Measurements from ENCODE around the gene ATP10A. TPM values are rescaled to one million over a fixed set of nuclear protein-coding genes. Genes with fewer than 3 reads are reported as not detected.

ATP10A gene
- total and polyA plus RNA-seq, 7 donors: 0.08 to 0.60 (median 0.36) TPM

GRCh38 chr15:25770031-25770430 is 93.1 kb downstream of the ATP10A start:
- H3K27me3 ChIP-seq (ENCODE audit: insufficient read depth in 3 of 3, low read length in 2 of 3): no peaks in the 10 kb centered on the region
- TF ChIP-seq CTCF (IDR thresholded peaks at IDR 0.05): no peak
- no peak for DNase-seq
- no peak overlapping the region for H3K4me3 ChIP-seq
- H3K4me1 ChIP-seq: peaks cover 11% of the 10 kb centered on the region
- H3K36me3 ChIP-seq (ENCODE audit: insufficient read depth in 1 of 2, low read depth in 1 of 2): no peaks in the 10 kb centered on the region
- intact Hi-C loops (cut with DNase I): no loop called here
- H3K27ac ChIP-seq: no peak overlapping the region
- no peak for ATAC-seq
- no peaks in the 10 kb centered on the region for H3K9me3 ChIP-seq
- WGBS, 3 donors: 93 to 95% (median 93%) methylated on average over 14 of the region's 14 CpGs

GRCh38 chr15:25768271-25768670 is 94.9 kb downstream of the ATP10A start:
- no peak for TF ChIP-seq CTCF (IDR thresholded peaks at IDR 0.05)
- no peaks in the 10 kb centered on the region for H3K27me3 ChIP-seq (ENCODE audit: insufficient read depth in 3 of 3, low read length in 2 of 3)
- no peak overlapping the region for H3K27ac ChIP-seq
- no peak for ATAC-seq
- no peaks in the 10 kb centered on the region for H3K9me3 ChIP-seq
- H3K36me3 ChIP-seq (ENCODE audit: insufficient read depth in 1 of 2, low read depth in 1 of 2): no peaks in the 10 kb centered on the region
- intact Hi-C loops (cut with DNase I): loop anchor here in 1 of 2 donors (10.0 kb wide), 1 partner anchor 77 kb away; no protein-coding TSS in a partner anchor
- no peak for DNase-seq
- 94 to 100% (median 100%) methylated on average over 1 of the region's 1 CpG for WGBS, 3 donors
- no peak overlapping the region for H3K4me3 ChIP-seq
- peaks cover 5% of the 10 kb centered on the region for H3K4me1 ChIP-seq

- Histone ChIP-seq H3K4me3 (no peak overlapping the region), H3K4me1 (peaks cover 5% of the 10 kb centered on the region), H3K36me3 (ENCODE audit: insufficient read depth in 1 of 2, low read depth in 1 of 2) (no peaks in the 10 kb centered on the region), H3K27me3 (ENCODE audit: insufficient read depth in 3 of 3, low read length in 2 of 3) (no peaks in the 10 kb centered on the region), H3K9me3 (no peaks in the 10 kb centered on the region), H3K27ac (no peak overlapping the region)
- ATAC-seq: no peak
- 87 to 93% (median 92%) methylated on average over 13 of the region's 13 CpGs for WGBS, 3 donors
- intact Hi-C loops (cut with DNase I): loop anchor here in 1 of 2 donors (10.0 kb wide), 1 partner anchor 77 kb away; no protein-coding TSS in a partner anchor
- no peak for DNase-seq
- no peak for TF ChIP-seq CTCF (IDR thresholded peaks at IDR 0.05)
These were observed 95.6 kb downstream of the ATP10A start for GRCh38 chr15:25767356-25768151.

GRCh38 chr15:25766417-25766816 is 96.7 kb downstream of the ATP10A start:
- peak; percentile 92 to 96 (median 94) for ATAC-seq
- no peak for TF ChIP-seq CTCF (IDR thresholded peaks at IDR 0.05)
- intact Hi-C loops (cut with DNase I): loop anchor here in 1 of 2 donors (10.0 kb wide), 1 partner anchor 78 kb away; no protein-coding TSS in a partner anchor
- peaks cover 5% of the 10 kb centered on the region for H3K4me1 ChIP-seq
- H3K9me3 ChIP-seq: no peaks in the 10 kb centered on the region
- no peaks in the 10 kb centered on the region for H3K36me3 ChIP-seq (ENCODE audit: insufficient read depth in 1 of 2, low read depth in 1 of 2)
- no peaks in the 10 kb centered on the region for H3K27me3 ChIP-seq (ENCODE audit: insufficient read depth in 3 of 3, low read length in 2 of 3)
- WGBS, 3 donors: 29 to 54% (median 38%) methylated on average over 7 of the region's 7 CpGs
- H3K4me3 ChIP-seq: no peak overlapping the region
- no peak for DNase-seq
- no peak overlapping the region for H3K27ac ChIP-seq
